ENCODE results near the gene IGF2R.
"Not testable (repeated sequence)": the region's sequence is repeated elsewhere in the genome, so short reads cannot be mapped to it uniquely, and the experiment has no call there.

Gene IGF2R, protein sequence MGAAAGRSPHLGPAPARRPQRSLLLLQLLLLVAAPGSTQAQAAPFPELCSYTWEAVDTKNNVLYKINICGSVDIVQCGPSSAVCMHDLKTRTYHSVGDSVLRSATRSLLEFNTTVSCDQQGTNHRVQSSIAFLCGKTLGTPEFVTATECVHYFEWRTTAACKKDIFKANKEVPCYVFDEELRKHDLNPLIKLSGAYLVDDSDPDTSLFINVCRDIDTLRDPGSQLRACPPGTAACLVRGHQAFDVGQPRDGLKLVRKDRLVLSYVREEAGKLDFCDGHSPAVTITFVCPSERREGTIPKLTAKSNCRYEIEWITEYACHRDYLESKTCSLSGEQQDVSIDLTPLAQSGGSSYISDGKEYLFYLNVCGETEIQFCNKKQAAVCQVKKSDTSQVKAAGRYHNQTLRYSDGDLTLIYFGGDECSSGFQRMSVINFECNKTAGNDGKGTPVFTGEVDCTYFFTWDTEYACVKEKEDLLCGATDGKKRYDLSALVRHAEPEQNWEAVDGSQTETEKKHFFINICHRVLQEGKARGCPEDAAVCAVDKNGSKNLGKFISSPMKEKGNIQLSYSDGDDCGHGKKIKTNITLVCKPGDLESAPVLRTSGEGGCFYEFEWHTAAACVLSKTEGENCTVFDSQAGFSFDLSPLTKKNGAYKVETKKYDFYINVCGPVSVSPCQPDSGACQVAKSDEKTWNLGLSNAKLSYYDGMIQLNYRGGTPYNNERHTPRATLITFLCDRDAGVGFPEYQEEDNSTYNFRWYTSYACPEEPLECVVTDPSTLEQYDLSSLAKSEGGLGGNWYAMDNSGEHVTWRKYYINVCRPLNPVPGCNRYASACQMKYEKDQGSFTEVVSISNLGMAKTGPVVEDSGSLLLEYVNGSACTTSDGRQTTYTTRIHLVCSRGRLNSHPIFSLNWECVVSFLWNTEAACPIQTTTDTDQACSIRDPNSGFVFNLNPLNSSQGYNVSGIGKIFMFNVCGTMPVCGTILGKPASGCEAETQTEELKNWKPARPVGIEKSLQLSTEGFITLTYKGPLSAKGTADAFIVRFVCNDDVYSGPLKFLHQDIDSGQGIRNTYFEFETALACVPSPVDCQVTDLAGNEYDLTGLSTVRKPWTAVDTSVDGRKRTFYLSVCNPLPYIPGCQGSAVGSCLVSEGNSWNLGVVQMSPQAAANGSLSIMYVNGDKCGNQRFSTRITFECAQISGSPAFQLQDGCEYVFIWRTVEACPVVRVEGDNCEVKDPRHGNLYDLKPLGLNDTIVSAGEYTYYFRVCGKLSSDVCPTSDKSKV (N-terminal part only)

DNA sequence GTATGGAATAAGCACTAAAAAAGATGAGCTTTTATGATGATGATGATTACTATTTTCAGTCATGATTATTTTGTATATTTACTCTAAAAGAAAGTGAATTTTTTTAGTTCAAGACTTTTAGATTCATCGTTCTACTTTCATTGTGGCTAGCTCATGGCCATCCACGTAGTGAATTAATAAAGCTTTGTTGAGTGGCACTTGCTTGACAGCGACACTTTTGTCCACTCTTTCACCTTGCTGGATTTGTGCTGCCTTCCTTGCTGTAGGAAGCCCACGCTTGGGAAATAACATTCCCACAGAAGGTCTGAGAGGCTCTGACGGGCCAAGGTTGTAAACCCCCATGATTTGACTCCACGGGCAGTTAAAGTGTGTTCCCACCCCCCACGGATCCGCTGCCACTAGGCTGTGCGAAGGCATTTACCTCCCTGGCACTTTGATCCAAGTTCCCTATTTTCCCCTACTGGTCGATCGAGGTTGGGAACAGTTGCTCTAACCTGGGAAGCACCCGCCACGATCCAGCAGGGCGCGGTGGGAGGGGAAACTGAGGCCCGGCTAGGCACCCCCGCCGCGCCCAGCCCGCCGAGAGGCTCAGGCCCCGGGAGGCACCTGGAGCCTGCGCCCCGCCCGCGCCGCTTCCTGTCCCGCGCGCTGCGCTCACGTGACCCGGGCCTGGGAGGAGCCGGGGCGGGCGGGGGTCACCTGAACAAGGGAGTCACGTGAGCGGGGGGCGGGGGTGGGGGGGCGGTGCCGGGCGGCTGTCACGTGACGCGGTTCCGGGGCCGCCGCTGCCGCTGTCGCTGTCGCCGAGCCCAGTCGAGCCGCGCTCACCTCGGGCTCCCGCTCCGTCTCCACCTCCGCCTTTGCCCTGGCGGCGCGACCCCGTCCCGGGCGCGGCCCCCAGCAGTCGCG is at the start of gene IGF2R:
Gene IGF2R (plus strand): TSS at position 788 of the 909 bp plus-strand sequence. CDS start 165 bp downstream, outside the sequence.
- peak; percentile 74 to 90 (median 84) for DNase-seq (ENCODE audit: low read depth in 4 of 4, low spot score in 1 of 4)

DNA sequence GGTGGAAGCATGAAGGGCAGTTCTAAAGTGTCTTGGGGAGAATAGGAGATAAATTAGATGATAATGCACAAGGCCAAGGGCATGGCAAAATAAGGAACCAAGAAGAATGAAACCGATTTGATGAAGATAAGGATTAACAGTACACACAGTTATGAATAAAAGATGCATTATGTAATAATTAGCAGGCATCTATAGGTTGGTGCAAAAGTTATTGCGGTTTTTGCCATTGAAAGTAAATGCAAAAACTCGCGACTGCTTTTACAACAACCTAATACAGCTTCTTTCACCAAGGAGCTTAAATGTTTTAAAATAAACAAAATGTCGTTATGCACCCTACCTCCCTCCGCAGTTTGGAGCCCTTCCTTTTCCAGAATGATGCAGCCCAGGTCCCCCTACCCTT is 49.1 kb upstream of the IGF2R start:
- no peak for DNase-seq (ENCODE audit: low read depth in 4 of 4, low spot score in 1 of 4)

DNA sequence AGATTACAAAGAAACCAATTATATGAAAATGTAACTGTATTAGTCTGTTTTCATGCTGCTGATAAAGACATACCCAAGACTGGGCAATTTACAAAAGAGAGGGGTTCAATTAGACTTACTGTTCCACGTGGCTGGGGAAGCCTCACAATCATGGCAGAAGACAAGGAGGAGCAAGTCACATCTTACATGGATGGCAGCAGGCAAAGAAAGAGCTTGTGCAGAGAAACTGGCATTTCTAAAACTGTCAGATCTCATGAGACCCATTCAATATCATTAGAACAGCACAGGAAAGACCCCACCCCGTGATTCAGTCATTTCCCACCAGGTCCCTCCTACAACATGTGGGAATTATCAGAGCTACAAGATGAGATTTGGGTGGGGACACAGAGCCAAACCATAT is 44.7 kb upstream of the IGF2R start:
- not testable (repeated sequence) for DNase-seq (ENCODE audit: low read depth in 4 of 4, low spot score in 1 of 4)

DNA sequence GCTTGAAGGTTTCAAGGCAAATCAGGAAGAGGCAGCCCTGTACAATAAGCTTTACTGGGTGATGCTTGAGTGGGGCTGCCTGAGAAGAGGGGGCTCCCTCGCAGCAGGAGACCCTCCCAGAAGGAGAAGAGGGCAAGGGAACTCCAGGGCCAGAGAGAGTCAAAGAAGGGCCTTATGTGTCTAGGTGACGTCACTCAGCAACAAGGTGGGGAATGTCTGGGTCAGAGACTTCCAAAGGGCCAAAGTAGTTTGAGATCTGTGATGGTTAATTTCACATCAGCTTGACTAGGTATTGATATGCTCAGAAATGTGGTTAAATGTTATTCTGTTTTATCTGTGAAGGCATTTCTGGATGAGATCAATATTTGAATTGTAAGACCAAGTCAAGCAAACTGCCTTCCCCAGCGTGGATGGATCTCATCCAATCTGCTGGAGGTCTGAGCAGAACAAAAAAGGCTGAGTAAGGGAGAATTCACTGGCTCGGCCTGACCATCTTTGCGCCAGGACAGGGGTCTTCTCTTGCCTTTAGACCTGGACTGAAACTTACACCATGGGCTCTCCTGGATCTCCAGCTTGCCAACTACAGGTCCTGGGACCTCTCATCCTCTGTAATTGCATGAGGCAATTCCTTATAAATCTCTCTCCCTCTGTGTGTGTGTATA is 42.2 kb upstream of the IGF2R start:
- no peak for DNase-seq (ENCODE audit: low read depth in 4 of 4, low spot score in 1 of 4)

DNA sequence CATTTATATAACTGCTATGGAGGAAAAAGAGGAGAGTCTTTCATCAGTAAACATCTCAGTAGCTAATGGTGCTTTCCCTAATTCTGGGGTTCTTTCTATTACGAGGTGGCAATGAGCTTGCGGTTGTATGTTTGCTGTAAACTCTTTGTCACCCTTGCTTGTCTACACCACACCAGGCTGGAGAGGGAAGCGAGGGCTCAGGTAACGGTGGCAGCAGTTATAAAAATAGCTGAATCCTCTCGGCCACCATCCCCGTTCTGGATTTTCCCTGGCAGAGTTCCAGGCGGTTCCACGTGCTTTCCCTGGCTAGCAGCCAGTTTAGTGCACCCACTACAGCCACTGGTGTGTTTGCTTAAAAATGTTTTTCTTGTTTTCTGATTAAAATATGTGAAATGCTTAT is 39.1 kb upstream of the IGF2R start:
- peak; percentile 14 to 25 (median 25) for DNase-seq (ENCODE audit: low read depth in 4 of 4, low spot score in 1 of 4)

DNA sequence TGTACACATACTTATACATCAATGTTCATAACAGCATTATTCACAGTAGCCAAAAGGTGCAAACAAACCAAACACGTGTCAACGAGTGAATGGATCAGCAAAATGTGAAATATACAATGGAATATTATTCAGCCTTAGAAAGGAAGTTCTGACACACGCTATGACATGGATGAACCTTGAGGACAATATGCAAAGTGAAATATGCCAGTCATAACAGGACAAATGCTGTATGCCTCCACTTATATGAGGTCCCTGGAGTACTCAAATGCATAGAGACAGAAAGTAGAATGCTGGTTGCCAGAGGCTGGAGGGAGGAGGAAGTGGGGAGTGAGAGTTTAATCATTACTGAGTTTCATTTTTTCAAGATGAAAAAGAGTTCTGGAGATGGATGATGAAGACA is 37.8 kb upstream of the IGF2R start:
- peak in 2 of 4 experiments; percentile 7 to 36 for DNase-seq (ENCODE audit: low read depth in 4 of 4, low spot score in 1 of 4)

DNA sequence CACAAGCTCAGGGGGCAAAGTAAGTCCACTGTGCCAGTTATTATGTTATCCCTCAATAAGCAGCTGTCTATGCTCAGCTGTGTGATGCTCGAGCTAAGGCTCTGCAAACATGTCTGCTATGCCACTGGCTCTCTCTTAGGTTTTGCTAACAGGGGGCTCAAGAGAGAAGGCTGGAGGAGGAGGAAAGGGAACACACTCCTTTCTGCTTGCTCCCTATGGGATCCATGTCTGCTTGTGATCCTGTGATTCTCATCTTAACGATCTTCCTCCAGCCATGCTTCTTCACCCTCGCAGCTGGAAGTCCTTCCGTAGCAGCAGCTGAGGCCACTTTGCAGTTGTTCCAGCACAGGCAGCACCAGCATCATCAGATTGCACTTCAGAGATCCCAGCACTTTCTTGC is 37.0 kb upstream of the IGF2R start:
- no peak for DNase-seq (ENCODE audit: low read depth in 4 of 4, low spot score in 1 of 4)

DNA sequence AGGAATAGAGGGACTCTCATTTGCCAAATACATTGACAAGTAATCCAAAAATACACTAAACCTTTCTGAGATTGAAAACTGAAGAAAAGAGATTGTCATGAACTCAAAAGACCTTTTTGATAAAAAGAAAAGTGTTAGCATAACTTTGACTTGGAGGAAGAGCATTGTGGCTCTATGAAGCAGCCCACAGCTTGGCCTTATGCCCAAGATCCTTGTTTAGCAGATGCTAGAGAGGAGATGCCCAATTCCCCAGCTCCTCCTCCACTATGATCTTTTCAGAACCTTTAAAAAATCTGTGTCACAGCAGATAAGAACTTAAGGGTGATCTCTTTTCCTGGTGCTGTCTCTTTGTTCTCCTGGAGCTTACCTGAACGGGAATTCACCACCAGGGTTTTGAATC is 35.8 kb upstream of the IGF2R start:
- no peak for DNase-seq (ENCODE audit: low read depth in 4 of 4, low spot score in 1 of 4)

DNA sequence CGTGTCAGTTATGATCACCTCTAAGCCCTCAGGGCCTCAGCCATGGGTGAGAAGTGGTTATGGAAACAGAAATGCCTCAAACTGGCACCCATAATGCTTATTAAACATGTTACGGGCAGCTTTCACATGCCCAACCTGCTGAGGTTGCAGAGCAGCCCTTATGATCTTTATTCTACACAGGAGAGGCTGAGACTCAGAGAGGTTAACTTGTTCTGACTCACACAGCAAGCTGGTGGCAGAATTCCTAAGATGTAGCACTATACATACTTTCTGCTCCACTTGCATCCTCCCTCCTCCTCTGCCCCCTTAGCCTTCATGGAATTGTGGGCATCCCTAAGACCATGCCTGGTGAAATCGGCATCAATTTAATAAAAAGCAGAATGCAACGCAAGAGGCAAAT is 34.7 kb upstream of the IGF2R start:
- no peak for DNase-seq (ENCODE audit: low read depth in 4 of 4, low spot score in 1 of 4)

DNA sequence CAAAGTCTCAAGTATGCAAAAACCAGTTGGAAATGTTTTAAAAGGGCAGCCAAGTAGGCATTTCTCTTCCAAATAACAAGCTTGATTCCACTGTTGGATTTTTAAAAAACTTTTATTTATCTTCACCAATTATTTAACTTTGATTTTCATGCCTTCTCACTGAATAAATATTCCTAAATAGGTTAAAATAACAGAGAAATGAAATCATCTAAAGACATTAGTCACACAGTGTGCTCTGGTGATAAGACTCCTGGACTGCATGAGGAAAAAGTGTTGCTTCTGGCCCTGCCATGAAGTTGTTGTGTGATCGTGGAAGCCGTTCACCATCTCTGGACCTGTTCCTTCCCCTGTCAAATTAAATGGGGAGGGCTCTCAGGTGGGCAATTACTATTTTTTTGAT is 33.8 kb upstream of the IGF2R start:
- DNase-seq (ENCODE audit: low read depth in 4 of 4, low spot score in 1 of 4), result no peak

DNA sequence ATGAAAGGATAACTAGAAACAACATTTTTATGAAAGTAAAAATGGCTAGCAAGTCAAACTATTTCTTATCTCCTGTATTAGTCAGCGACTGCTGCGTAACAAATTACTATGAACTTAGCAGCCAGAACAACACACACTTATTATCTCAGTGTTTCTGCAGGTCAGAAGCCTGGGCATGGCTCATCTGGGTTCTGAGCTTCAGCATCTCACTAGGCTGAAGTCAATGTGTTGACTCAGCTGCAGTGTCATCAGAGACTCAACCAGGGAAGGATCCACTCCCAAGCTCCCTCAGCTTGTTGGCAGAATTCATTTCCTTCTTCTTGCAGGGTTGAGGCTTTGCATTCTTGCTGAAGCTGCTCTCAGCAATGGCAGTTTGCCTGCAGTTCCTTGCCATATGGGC is 33.2 kb upstream of the IGF2R start:
- no peak for DNase-seq (ENCODE audit: low read depth in 4 of 4, low spot score in 1 of 4)

DNA sequence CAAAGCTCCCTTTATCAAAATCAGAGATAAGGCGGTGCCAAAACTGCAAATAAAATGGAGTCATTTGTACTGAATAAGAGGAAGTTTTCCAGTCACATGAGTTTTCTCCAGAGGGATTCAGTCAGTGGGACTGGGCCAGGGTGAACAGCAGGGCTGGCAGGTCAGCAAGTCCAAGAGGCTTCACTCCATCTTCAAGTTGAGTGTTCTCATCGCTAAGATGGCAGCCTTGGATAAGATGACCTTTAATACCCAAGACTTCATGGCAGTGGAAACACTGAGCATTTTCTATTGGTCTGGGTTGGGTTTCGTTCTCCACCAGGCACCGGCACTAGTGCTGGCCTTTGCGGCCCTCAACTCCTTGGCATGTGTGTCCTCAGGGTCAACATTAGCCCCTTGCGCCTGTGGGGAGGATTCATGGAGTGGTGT is 29.3 kb upstream of the IGF2R start:
- DNase-seq (ENCODE audit: low read depth in 4 of 4, low spot score in 1 of 4), result no peak

DNA sequence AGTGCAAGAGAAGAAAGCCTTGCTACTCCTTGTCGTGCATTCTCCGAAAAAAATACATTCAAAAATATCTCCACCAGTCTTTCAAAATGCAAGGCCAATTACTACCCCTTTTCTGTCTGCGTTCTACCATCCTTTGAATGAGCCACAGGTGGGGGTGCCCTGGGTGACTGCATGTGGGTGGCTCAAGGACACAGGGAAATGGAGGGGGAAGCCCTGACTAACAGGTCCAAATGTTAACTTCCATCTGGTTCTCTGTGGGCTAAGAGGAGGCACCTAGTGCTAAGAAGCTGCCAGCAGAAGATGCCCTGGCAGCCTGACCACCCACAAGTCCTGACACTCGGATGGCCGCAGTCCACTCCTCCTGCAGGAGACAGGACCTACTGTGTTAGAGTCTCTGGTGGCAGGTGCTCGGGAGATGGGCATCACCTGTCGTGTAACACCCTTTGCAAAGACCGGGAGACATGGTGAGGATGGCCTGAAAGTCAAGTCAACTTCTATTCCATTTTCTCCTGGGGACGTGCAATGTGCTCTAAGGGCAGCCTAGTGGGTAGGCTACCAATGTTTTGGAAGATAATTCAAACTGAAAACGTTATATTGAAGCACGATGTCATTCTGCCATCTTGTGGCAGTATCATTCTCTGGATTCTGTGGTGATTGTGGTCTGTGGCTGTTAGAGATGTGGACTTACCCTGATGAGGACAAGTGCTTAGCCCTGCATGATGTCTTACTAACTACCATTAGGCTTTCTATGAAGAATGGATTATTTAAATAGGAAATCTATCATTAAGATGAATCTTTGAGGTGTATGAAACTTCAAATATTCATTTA is 27.4 kb upstream of the IGF2R start:
- peak in 1 of 4 experiments; percentile 21 for DNase-seq (ENCODE audit: low read depth in 4 of 4, low spot score in 1 of 4)

DNA sequence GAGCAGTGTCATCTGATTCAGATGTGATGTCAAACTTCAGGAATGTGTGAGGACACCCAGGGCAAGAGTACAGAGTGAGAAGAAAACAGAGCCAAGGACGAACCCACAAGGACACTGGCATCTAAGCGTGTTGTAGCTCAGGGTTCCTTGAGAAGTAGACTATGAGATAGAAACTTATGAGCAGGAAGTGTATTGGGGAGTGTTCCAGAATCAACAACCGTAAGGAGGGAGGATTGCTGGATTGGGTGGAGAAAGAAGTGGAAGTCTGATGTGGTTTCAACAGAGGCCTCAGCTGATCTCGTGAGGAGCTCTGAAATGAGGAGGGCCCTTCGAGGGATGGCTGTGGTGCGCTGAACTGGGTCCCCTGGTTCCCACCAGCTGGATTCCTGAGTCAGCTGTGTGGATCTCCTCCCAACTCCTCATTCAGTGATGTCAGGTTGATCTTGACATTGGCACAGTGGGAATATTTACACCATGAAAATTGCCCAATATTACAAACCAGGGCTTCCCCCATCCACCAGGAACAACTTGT is 25.7 kb upstream of the IGF2R start:
- DNase-seq (ENCODE audit: low read depth in 4 of 4, low spot score in 1 of 4), result no peak

DNA sequence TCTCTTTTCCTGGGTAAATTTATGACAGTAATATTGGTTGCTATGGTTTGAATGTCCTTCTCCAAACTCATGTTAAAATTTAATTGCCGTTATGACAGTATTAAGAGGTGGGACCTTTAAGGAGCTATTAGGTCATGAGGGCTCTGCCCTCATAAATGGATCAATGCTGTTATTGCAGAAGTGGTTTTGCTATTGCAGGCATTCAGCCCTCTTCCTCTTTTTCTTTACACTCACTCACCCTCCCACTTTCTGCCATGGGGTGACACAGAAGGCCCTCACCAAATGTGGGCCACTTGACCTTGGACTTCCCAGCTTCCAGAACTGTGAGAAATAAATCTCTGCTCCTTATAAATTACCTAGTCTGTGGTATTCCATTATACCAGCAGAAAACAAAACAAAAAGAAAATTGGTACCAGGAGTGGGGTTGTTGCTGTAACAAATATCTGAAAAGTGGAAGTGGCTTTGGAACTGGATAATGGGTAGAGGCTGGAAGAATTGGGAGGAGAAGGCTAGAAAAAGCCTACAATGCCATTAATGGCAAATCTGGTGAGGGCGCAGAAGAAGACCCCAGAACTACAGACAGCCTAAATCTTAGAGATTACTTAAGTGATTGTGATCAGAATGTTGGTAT is 24.8 kb upstream of the IGF2R start:
- no peak for DNase-seq (ENCODE audit: low read depth in 4 of 4, low spot score in 1 of 4)

DNA sequence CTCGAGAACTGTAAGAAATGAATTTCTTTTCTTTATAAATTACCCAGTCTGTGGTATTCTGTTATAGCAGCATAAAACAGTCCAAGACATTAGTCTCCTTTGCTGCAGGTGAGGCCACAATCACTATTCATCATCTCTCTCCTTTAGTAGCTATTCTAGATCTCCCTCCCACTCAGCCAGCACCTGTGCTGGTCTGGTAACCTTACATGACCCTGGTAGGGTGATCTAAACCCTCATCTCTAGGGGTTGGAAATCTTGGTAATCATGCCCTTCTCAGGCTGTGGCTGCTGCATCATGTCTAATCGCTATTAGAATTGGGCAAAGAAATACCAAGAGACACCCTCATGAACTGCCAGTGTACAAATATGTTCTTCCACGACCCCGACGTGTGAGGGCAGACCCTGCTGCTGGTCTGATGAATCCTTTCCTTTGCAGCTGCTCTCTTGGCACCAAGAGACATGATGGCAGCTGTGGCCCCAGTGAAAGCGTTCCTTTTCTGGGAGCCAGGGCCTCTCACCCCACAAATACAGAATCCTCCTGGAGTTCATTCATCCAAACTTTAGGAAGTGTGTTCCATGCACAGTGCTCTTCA is 23.0 kb upstream of the IGF2R start:
- DNase-seq (ENCODE audit: low read depth in 4 of 4, low spot score in 1 of 4), result no peak

DNA sequence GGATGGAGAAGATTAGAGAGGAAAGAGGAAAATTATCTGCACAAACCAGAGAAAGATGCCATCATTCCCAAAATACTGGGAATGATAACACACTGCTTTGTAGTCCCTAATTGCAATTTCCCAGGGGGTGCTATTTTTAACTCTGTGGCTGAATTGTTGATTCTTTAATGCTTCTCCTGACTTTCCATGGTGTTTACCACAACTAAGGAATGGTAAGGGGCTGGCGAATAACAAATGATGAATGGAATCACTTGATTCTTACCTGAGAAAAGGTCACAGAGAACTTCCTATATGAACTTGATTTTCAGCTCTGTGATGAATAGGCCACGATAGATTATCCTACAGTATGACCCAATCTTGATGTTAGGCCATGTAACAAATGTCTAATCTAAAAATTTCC is 22.0 kb upstream of the IGF2R start:
- no peak for DNase-seq (ENCODE audit: low read depth in 4 of 4, low spot score in 1 of 4)

DNA sequence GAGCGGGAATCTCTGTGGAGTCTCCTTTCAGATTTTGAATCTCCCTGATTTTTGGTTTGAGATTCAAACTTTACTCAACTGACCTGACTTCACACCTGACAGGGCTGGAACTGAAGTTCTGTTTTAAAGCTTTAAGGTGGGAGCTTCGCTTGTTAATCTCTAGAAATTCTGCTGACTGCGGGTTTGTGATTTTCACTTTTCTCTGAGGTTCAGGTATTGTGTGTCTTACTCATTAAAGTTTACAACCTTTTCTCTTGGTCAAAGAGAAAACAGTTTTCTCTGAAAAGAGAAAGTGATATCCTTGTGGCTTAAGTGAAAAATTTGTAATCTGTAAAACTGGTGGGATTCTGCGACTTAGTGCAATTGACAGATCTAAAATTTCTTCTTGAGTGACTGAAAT is 20.7 kb upstream of the IGF2R start:
- no peak for DNase-seq (ENCODE audit: low read depth in 4 of 4, low spot score in 1 of 4)
